K562 (cell line): Measurements from ENCODE around the gene BRD7. TPM values are rescaled to one million over a fixed set of nuclear protein-coding genes. Genes with fewer than 3 reads are reported as not detected.

Source experiments
- ATAC-seq: fragments of 200-7000 bp; cut with Tn5 transposase; 3 replicates; pipeline ENCODE4 v1.9.1; 2020; ENCODE audit warnings: moderate library complexity
- BruUV-seq: library from RNA; stranded (reverse); fragments of 400-500 nt; replicated peaks from 2 replicates; lab custom pipeline; 2021; lab: Mats Ljungman, UMichigan
- CTCF ChIA-PET: fragments of 300-600 bp; formaldehyde crosslinking; extraction: SDS; loops from one replicate; lab custom pipeline; 2021; ENCODE audit warnings: low intra/inter-chr PET ratio; lab: Yijun Ruan, JAX
- POLR2A ChIA-PET: fragments of 300-600, 350-650 bp; sonication (Branson Sonifier 250); formaldehyde crosslinking; extraction: SDS; loops from one replicate; lab custom pipeline; 2021; ENCODE audit warnings: antibody characterized with exemption, inconsistent platforms; lab: Yijun Ruan, JAX
- DNase-seq, 4 experiments: peaks; one replicate each; pipeline versions ENCODE4 v3.0.0 to v3.0.0-alpha.2; 2011 to 2018; ENCODE audit warnings: low spot score in 3 of 4, mixed read lengths in 3 of 4; ENCODE audit errors: extremely low read depth in 1 of 4
- FAIRE-seq: peaks from 2 replicates; lab custom pipeline; 2011; peaks lifted over from hg19 to GRCh38; lab: Jason Lieb, UNC
- H2AFZ ChIP-seq: 2 replicates; pipeline ENCODE4 v1.6.0; 2011; ENCODE audit warnings: low read depth, low read length, control low read depth, inconsistent platforms
- H3K27ac ChIP-seq: fragments of 200-600 bp; 3 replicates; pipeline ENCODE4 v1.8.0; 2011; ENCODE audit warnings: low read depth, mild to moderate bottlenecking, control low read depth, inconsistent platforms, low read length, moderate library complexity, mixed read lengths; ENCODE audit errors: extremely low read depth
- H3K27me3 ChIP-seq, 2 experiments: fragments of 300-600 bp in 1 of 2; 2 replicates in 1 of 2; 3 replicates in 1 of 2; pipeline versions ENCODE4 v1.6.0 to v1.8.0; 2011; ENCODE audit warnings: inconsistent platforms in 2 of 2, low read length in 2 of 2, mild to moderate bottlenecking in 1 of 2, mixed read lengths in 1 of 2, moderate library complexity in 1 of 2; ENCODE audit not compliant: control insufficient read depth in 2 of 2, insufficient read depth in 2 of 2
- H3K36me3 ChIP-seq: fragments of 300-600 bp; 3 replicates; pipeline ENCODE4 v1.8.0; 2011; ENCODE audit warnings: mild to moderate bottlenecking, low read length, inconsistent platforms; ENCODE audit not compliant: control insufficient read depth, insufficient read depth
- H3K4me1 ChIP-seq, 2 experiments: fragments of 200-600 bp in 1 of 2; replicated peaks in 1 of 2; 2 replicates in 1 of 2; 3 replicates in 1 of 2; pipeline versions ENCODE4 v1.5.1 to v1.8.0; 2011; ENCODE audit warnings: inconsistent platforms in 2 of 2, low read length in 2 of 2, mild to moderate bottlenecking in 1 of 2, mixed read lengths in 1 of 2, moderate library complexity in 1 of 2; ENCODE audit not compliant: control insufficient read depth in 2 of 2, insufficient read depth in 2 of 2
- H3K4me2 ChIP-seq: 2 replicates; pipeline ENCODE4 v1.6.1; 2011; ENCODE audit warnings: low read length, control low read depth, inconsistent platforms, mixed read lengths; ENCODE audit not compliant: insufficient read depth
- H3K4me3 ChIP-seq: fragments of 200-600 bp; sonication (generic), shearing (Covaris generic); 2 replicates; pipeline ENCODE4 v1.5.1; 2016; ENCODE audit warnings: control low read depth, inconsistent platforms
- H3K79me2 ChIP-seq: fragments of 200-600 bp; 3 replicates; pipeline ENCODE4 v1.8.0; 2011; ENCODE audit warnings: low read length, inconsistent platforms; ENCODE audit not compliant: control insufficient read depth, insufficient read depth
- H3K9ac ChIP-seq, 2 experiments: 2 replicates each; pipeline versions ENCODE4 v1.6.0 to v1.6.1; 2011; ENCODE audit warnings: low read depth in 2 of 2, low read length in 2 of 2, control low read depth in 1 of 2, inconsistent platforms in 1 of 2, mild to moderate bottlenecking in 1 of 2, mixed read lengths in 1 of 2; ENCODE audit not compliant: insufficient read depth in 1 of 2
- H3K9me1 ChIP-seq: one replicate; pipeline ENCODE4 v1.6.0; 2011; ENCODE audit warnings: inconsistent platforms, mild to moderate bottlenecking, low read length, moderate library complexity; ENCODE audit not compliant: control insufficient read depth, insufficient read depth
- H3K9me3 ChIP-seq: replicated peaks from 2 replicates; pipeline ENCODE4 v1.5.1; 2011; ENCODE audit warnings: low read depth, low read length, inconsistent platforms; ENCODE audit not compliant: control insufficient read depth, insufficient read depth
- H4K20me1 ChIP-seq: replicated peaks from 2 replicates; pipeline ENCODE4 v1.6.1; 2011; ENCODE audit warnings: low read length, inconsistent platforms, mixed read lengths; ENCODE audit not compliant: control insufficient read depth, insufficient read depth
- CSDE1 ChIP-seq, 2 experiments: fragments of 450-650 bp; IDR thresholded peaks; 2 replicates each; pipeline ENCODE4 v1.6.1; 2016; ENCODE audit warnings: mild to moderate bottlenecking in 1 of 2
- FOXP4 ChIP-seq: sonication (generic); formaldehyde crosslinking; IDR thresholded peaks from 2 replicates; pipeline ENCODE4 v1.8.0; 2022; ENCODE audit warnings: mild to moderate bottlenecking, missing genetic modification reagents, borderline replicate concordance
- GABPB1 ChIP-seq: sonication (generic); formaldehyde crosslinking; IDR thresholded peaks from 2 replicates; pipeline ENCODE4 v1.8.0; 2022; ENCODE audit warnings: mild to moderate bottlenecking, missing genetic modification reagents
- IRF2 ChIP-seq: sonication (generic); formaldehyde crosslinking; IDR thresholded peaks from 2 replicates; pipeline ENCODE4 v1.8.1; 2022; ENCODE audit warnings: mild to moderate bottlenecking, missing genetic modification reagents
- IRF9 ChIP-seq: fragments of 450-650 bp; IDR thresholded peaks from 2 replicates; pipeline ENCODE4 v1.6.1; 2016; ENCODE audit warnings: missing biosample characterization, missing genetic modification characterization
- MCM3 ChIP-seq: fragments of 450-650 bp; IDR thresholded peaks from 2 replicates; pipeline ENCODE4 v1.6.1; 2016
- ZKSCAN1 ChIP-seq: fragments of 150-350 bp; IDR thresholded peaks from 2 replicates; pipeline ENCODE4 v1.6.1; 2016; ENCODE audit warnings: low read depth, low read length
- WGBS: fragments of 100-300 bp; shearing (Covaris generic); methylation state at CpG from one replicate; pipeline ENCODE4 v1.1.6; 2016; ENCODE audit warnings: low coverage, mixed read lengths; ENCODE audit not compliant: insufficient coverage; ENCODE audit errors: missing lambda C conversion rate; 5-methylcytosine and 5-hydroxymethylcytosine counted together
- in situ Hi-C: fragments of 300-500 bp; cut with MboI; formaldehyde crosslinking; loops from 4 replicates; pipeline ENCODE4 v1.15.0; 2018; ENCODE audit warnings: inconsistent platforms, mixed read lengths
- intact Hi-C: fragments of 100-400 bp; cut with micrococcal nuclease; formaldehyde crosslinking; loops from 2 replicates; pipeline ENCODE4 v1.14.2; 2022
- polyA plus RNA-seq, 8 experiments: library from polyadenylated mRNA; depleted of rRNA in 4 of 8; stranded (reverse) in 5 of 8; unstranded in 3 of 8; fragments of >200 nt; fragmentation: Nextera tagmentation in 2 of 8; fragmentation: Illumina TruSeq in 1 of 8; extraction: Ambion mirVana in 2 of 8; extraction: Trizol in 1 of 8; gene quantifications; 2 replicates each; pipeline versions ENCODE4 v1.2.1 to v1.2.3, GENCODE V29; 2011 to 2014; ENCODE audit warnings: inconsistent platforms in 1 of 8, missing spikeins in 1 of 8
- total RNA-seq, 7 experiments: library from RNA; depleted of rRNA in 6 of 7; stranded (reverse); fragments of >200 nt in 6 of 7; fragmentation: Illumina TruSeq in 2 of 7; extraction: Trizol in 2 of 7; gene quantifications; 2 replicates each; pipeline versions ENCODE4 v1.2.1 to v1.2.3, GENCODE V29; 2011 to 2021; ENCODE audit warnings: low replicate concordance in 1 of 7

BRD7 gene
- total and polyA plus RNA-seq, 9 of the 15 experiments (the other 6 are each of a cell fraction or from before 2014, with no cell fraction given) = 20.6 to 101 (median 68.7) TPM

GRCh38 chr16:50351116-50351515 lies 17.7 kb downstream of the BRD7 start:
- in situ Hi-C loops = loop anchor here (10.0 kb wide), 1 partner anchor 136 kb away; no protein-coding TSS in a partner anchor
- Histone ChIP-seq H3K4me2 (no peak overlapping the region), H3K9me1 (no peaks in the 10 kb centered on the region), H3K79me2 (peaks cover 3% of the 10 kb centered on the region; the same call in 1 of the 3 replicates), H3K4me3 (no peak overlapping the region), H3K9me3 (no peaks in the 10 kb centered on the region), H3K36me3 (peaks cover 62% of the 10 kb centered on the region), H3K4me1 (no peaks in the 10 kb centered on the region), H3K9ac (no peak overlapping the region), H3K27me3 (no peaks in the 10 kb centered on the region), H3K27ac (no peak overlapping the region), H4K20me1 (no peaks in the 10 kb centered on the region), H2AFZ (no peak overlapping the region)
- no TSS peak for BruUV-seq
- DNase-seq (no peak), ATAC-seq (no peak), FAIRE-seq (no peak)
- CTCF ChIA-PET = no interaction called here
- no peak for TF ChIP-seq ZKSCAN1
- no peak for TF ChIP-seq CSDE1 (IDR thresholded peaks at IDR 0.05)
- no peak for TF ChIP-seq IRF9
- TF ChIP-seq GABPB1 (CRISPR knock-in tag) = no peak
- TF ChIP-seq FOXP4 (CRISPR knock-in tag) = no peak
- no peak for TF ChIP-seq MCM3
- TF ChIP-seq IRF2 = no peak
- POLR2A ChIA-PET = interaction anchor here (0.6 kb wide), 1 partner anchor 264 kb away, joined by 3 read pairs; no protein-coding TSS in a partner anchor
- intact Hi-C loops = no loop called here
- 100% methylated on average over 5 of the region's 5 CpGs for WGBS
